ENCODE results near the gene KAZN.
A peak's percentile ranks its signal among the peaks of the same experiment; 100 is the strongest.

Gene KAZN

GRCh38 chr1:14888374-14888773 lies 289.9 kb downstream of the KAZN start:
- no peak for DNase-seq (ENCODE audit: low spot score)

- DNase-seq (ENCODE audit: low spot score) = no peak
These were observed 291.4 kb downstream of the KAZN start for GRCh38 chr1:14889825-14890440.

DNA sequence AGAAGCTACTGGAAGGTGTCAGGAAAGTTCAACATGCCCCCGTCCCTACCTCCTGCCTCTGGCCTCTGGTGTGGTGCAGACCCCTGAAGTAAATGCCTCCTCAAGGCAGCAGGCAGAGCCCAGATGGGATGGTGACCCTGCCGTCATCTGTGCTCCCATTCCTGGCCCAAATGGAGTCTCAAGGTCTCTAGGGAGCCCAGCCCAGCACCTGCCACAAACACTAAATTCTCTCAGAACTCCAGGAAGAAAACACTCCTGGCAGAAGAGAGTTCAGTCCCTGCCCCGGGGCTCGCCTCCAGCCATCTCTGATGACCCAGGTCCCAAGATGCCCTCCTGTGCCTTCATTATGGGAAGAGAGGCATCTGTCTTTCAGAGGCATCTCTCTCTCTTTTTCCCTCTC lies 293.5 kb downstream of the KAZN start:
- no peak for DNase-seq (ENCODE audit: low spot score)

DNA sequence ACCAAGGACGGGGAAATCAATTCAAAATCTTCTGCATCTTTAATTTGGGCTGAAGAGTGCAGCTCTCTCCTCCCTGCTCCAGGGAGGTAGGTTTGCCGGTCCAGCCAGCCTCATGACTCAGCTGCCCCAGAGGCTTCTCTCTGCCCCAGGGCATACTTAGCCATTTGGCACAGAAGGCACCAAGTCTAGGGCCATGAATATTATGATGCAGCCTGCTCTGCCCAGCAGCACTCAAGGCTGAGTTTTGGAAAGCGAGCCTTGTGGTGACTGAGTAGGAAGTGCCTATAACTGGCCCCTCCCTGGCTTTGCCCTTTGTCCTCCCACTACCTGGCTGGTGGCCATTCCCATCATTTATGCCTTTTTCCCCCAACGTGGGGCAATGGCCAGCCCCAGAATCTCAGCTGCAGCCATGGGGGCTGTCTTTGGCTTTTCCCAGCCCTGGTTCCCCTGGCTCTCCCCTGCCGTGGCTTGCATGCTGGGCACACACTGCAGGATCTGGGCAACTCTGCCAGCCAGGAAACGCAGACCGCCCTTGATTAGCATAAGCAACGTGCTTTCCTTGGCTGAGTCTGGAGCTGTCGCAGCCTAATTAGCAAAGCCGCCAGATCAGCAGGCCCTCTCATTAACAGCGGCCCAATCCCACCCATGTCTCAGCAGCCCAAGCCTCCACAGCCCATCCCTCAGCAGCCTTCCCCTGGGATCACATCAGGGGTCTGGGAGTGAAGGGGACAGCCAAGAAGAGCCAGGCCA lies 296.5 kb downstream of the KAZN start:
- DNase-seq (ENCODE audit: low spot score) = peak; percentile 51

DNA sequence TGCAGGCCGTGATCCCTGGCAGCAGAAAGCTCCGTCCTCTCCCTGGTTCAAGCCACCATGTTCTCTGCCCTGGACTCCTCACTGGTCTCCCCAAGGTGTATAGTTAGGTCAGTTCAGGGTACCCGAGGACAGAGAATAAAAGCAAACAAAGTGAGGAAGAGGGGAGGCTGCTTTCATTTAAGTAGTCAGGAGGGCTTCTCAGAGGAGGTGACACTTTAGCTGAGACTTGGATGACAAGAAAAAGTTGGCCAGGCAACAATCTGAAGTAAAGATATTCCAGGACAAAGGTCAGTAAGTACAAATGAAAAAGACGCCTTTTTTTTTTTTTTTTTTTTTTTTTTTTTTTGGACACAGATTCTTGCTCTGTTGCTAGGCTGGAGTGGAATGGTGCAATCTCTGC lies 297.2 kb downstream of the KAZN start:
- no peak for DNase-seq (ENCODE audit: low spot score)

DNA sequence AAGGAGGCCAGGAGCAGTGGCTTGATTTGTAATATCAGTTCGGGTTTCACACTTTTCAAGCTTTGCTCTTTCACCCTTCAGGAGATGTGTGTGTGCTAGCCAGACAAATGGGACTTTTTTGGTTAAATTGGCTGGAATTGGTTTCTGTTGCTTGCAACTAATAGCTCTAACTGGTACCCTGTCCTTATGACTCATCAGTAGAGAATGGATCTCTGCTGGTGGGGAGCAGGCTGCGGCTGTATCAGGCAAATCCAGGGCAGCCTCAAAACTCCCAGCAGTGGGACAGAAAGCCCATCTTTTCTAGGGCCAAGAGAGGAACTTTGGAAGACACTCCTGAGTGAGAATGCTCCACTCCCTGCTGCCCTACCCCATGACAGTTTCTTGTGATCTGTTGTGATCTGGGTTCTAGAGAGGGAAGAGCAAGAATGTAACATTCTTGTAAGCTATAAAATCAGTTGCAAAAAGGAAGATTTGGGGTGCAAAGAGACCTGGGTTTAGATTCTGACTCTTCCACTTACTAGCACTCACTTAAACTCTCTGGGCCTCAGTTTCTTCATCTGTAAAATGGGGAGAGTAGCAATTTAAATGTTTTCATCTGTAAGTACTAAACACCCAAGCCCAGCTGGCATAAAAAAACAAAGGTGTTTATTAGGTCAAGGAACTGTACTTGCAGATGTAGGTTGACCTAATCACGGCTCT lies 298.0 kb downstream of the KAZN start:
- DNase-seq (ENCODE audit: low spot score) = no peak

- no peak for DNase-seq (ENCODE audit: low spot score)
These were observed 298.6 kb downstream of the KAZN start for GRCh38 chr1:14897080-14897449.

- no peak for DNase-seq (ENCODE audit: low spot score)
These were observed 299.1 kb downstream of the KAZN start for GRCh38 chr1:14897547-14897946.

- no peak for DNase-seq (ENCODE audit: low spot score)
These were observed 299.6 kb downstream of the KAZN start for GRCh38 chr1:14897997-14898645.

GRCh38 chr1:14899686-14900085 lies 301.2 kb downstream of the KAZN start:
- no peak for DNase-seq (ENCODE audit: low spot score)

- DNase-seq (ENCODE audit: low spot score) = no peak
These were observed 303.0 kb downstream of the KAZN start for GRCh38 chr1:14901371-14901954.

DNA sequence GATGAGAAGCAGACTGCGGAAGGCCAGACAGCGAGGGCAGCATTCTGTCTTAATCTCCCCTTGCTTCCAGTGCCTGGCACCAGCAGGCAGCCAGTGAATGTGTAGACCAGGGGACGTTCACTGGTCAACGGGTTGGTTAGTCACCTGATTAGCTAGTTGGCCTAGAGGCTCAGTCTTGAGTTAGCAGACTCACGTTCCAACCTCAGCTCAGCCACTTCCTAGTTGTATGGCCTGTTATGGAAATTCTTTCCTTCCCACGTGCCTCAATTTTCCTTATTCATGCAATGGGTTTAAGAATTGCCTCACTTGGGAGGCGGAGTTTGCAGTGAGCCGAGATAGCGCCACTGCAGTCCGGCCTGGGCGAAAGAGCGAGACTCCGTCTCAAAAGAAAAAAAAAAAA lies 305.4 kb downstream of the KAZN start:
- no peak for DNase-seq (ENCODE audit: low spot score)

GRCh38 chr1:14906665-14907064 lies 308.2 kb downstream of the KAZN start:
- no peak for DNase-seq (ENCODE audit: low spot score)

GRCh38 chr1:14907416-14907815 lies 308.9 kb downstream of the KAZN start:
- DNase-seq (ENCODE audit: low spot score) = no peak

GRCh38 chr1:14909273-14909672 lies 310.8 kb downstream of the KAZN start:
- no peak for DNase-seq (ENCODE audit: low spot score)

GRCh38 chr1:14909920-14910460 lies 311.5 kb downstream of the KAZN start:
- no peak for DNase-seq (ENCODE audit: low spot score)

- no peak for DNase-seq (ENCODE audit: low spot score)
These were observed 312.7 kb downstream of the KAZN start for GRCh38 chr1:14910984-14911721.

DNA sequence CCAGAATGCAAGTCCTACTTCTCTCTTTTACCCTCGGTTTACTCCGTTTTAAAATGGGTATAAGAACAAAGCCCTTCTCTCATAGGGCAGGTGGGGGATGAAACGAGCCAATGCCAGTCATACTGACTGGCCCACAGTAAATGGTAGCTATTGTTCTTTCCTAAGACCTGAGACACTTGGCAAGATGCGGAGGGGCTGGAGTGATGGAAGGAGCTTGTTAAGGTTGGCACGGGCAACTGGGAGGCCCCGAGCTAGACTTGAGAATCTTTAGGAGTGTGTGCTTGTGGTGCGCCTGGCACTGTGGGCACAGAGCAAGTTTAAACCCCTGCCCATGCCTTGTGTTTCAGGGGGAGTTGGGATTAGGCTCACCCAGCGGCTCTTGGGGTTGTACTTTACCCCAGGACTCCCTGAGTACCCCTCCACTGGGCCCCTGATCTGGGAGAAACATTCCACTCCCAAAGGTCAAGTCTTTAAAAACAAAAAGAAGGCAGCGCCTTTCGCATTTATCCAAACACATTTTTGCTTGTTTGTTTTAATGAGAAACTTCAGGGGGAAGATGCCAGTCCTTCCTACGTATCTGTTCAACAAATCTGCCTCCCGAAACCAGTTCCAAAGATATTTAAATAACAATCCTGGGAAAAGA lies 314.5 kb downstream of the KAZN start:
- no peak for DNase-seq (ENCODE audit: low spot score)

- no peak for DNase-seq (ENCODE audit: low spot score)
These were observed 315.1 kb downstream of the KAZN start for GRCh38 chr1:14913482-14914177.

DNA sequence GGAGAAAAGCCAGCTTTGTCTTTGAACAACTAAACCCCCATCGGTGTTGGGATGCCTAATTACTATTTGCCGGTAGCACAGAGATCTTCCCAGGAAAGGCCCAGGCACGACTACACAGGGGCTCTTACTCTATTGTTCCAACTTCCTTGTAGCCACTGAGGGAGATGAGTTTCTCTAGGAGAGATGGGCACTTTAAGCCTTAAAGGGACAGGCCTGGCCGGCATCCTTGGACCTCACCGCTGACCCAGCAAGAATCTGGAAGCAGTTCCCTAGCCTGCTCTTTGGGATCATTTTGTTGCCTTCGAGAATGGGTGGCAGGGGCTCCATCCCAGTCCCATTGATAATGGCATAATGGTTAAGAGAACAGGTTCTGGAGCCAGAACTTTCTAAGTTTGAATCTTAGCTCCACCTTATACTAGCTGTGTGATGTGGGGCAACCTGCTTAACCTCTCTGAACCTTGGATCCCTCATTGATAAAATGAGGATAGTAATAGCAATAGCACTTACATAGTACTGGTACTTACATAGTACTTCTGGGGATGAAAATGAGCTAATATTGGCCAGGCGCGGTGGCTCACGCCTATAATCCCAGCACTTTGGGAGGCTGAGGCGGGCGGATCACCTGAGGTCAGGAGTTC lies 316.0 kb downstream of the KAZN start:
- no peak for DNase-seq (ENCODE audit: low spot score)

Data from AG08395 (cell line).